Tibial artery (tissue), 4 donors: ENCODE results near the gene TMEM207.

Experiments used
- DNase-seq, 2 donors: peaks; one replicate each; pipeline ENCODE4 v3.0.0-alpha.2; 2019
- H3K27ac ChIP-seq, 2 donors: fragments of 200-600 bp; sonication (generic) in 1 of 2; 1 replicate in 1 of 2; 2 replicates in 1 of 2; pipeline ENCODE4 v1.5.1; 2018 to 2019; ENCODE audit warnings: mild to moderate bottlenecking in 1 of 2
- H3K27me3 ChIP-seq, 2 donors: fragments of 200-600 bp; sonication (generic) in 1 of 2; one replicate each; pipeline versions ENCODE4 v1.5.1 to v1.6.0; 2016 to 2019
- H3K36me3 ChIP-seq, 3 donors: fragments of 200-600 bp; sonication (generic) in 2 of 3; one replicate each; pipeline ENCODE4 v1.5.1; 2016 to 2019; ENCODE audit warnings: mild to moderate bottlenecking in 2 of 3
- H3K4me1 ChIP-seq, 4 donors: fragments of 200-600 bp; sonication (generic) in 2 of 4; 1 replicate in 3 of 4; 2 replicates in 1 of 4; pipeline ENCODE4 v1.5.1; 2016 to 2019
- H3K4me3 ChIP-seq, 2 donors: fragments of 200-600 bp; sonication (generic) in 1 of 2; 1 replicate in 1 of 2; 2 replicates in 1 of 2; pipeline ENCODE4 v1.5.1; 2018 to 2019; ENCODE audit warnings: mild to moderate bottlenecking in 2 of 2
- H3K9me3 ChIP-seq, 3 donors: fragments of 200-600 bp; sonication (generic) in 1 of 3; one replicate each; pipeline ENCODE4 v1.5.1; 2016 to 2019
- intact Hi-C: fragments of 100-400 bp; cut with DNase I; formaldehyde crosslinking; loops from one replicate; pipeline ENCODE4 v1.15.0; 2023; ENCODE audit warnings: low total_unique reads
- TF ChIP-seq, protein P1 (sequence below), 2 experiments: fragments of 200-600 bp in 1 of 2; fragments of 450-650 bp in 1 of 2; IDR thresholded peaks; one replicate each; pipeline ENCODE4 v1.5.1; 2017 to 2019; ENCODE audit warnings: antibody characterized with exemption in 2 of 2, mild to moderate bottlenecking in 1 of 2, moderate library complexity in 1 of 2

The TMEM207 gene

DNA sequence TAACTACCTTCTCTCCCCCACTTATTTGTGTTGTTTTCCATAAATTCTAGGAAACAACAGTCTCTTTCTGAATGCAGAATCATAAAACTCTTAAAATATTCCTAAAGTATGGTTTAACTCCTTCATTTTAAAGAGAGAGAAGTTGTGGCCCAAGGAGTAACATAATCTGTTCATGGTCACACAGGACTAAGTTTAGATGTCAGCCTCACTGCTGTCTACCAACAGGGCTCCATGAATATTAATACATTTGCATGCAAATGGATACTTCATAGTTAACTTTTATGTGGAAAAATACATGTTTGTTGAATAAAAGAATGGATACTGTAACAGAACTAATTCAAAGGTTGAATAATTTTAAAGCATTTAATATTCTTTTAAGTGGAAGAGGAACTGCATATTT, 45.7 kb upstream of the TMEM207 start:
- Histone ChIP-seq H3K9me3 (no peaks in the 10 kb centered on the region), H3K4me1 (no peaks in the 10 kb centered on the region), H3K27me3 (no peaks in the 10 kb centered on the region), H3K4me3 (no peak overlapping the region), H3K36me3 (no peaks in the 10 kb centered on the region), H3K27ac (no peak overlapping the region)
- TF ChIP-seq, protein P1, sequence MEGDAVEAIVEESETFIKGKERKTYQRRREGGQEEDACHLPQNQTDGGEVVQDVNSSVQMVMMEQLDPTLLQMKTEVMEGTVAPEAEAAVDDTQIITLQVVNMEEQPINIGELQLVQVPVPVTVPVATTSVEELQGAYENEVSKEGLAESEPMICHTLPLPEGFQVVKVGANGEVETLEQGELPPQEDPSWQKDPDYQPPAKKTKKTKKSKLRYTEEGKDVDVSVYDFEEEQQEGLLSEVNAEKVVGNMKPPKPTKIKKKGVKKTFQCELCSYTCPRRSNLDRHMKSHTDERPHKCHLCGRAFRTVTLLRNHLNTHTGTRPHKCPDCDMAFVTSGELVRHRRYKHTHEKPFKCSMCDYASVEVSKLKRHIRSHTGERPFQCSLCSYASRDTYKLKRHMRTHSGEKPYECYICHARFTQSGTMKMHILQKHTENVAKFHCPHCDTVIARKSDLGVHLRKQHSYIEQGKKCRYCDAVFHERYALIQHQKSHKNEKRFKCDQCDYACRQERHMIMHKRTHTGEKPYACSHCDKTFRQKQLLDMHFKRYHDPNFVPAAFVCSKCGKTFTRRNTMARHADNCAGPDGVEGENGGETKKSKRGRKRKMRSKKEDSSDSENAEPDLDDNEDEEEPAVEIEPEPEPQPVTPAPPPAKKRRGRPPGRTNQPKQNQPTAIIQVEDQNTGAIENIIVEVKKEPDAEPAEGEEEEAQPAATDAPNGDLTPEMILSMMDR (IDR thresholded peaks at IDR 0.05): no peak
- intact Hi-C loops: no loop called here
- no peak for DNase-seq

DNA sequence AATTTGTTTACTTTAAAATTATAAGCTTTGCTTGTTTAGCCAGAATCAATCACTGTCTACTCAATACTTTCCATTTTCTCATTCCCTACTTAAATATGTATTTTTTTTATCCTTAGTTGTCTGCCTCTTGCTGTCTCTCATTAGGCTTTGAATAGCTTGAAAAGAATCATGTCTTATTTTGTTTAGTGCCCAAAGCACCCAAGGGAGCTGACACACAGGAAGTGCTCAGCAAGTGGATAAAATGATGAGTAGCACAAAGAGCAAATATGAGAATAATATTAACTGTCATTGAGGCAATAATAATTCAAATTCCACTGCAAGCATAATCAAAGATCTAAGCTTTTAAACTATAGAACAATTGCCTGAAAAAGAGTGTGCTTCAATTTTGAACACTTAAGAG, 45.2 kb upstream of the TMEM207 start:
- TF ChIP-seq, protein P1 (IDR thresholded peaks at IDR 0.05): no peak
- no peak for DNase-seq
- Histone ChIP-seq H3K9me3 (no peaks in the 10 kb centered on the region), H3K36me3 (no peaks in the 10 kb centered on the region), H3K4me1 (no peaks in the 10 kb centered on the region), H3K4me3 (no peak overlapping the region), H3K27ac (no peak overlapping the region), H3K27me3 (no peaks in the 10 kb centered on the region)
- intact Hi-C loops: no loop called here

DNA sequence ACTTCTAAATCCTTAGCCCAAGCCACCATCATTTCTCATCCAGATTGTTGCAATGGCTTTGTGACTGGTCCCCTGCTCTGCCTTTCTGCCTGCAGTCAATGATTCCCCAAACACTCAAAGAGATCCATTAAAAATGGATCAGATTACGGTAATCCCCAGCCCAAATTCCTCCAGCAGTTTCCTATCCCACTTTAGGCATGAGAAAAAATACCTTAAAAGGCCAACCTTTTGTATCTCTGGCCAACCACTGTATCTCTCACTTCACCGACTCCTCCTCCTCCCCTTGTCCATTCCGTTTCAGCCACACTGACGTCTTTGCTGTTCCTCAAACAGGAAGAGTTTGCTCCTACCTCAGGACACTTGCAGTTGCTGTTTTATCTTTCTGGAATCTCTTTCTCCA, 43.3 kb upstream of the TMEM207 start:
- Histone ChIP-seq H3K27ac (no peak overlapping the region), H3K9me3 (no peaks in the 10 kb centered on the region)
- intact Hi-C loops: no loop called here

GRCh38 chr3:190492129-190492528, 42.4 kb upstream of the TMEM207 start:
- TF ChIP-seq, protein P1 (IDR thresholded peaks at IDR 0.05): no peak
- intact Hi-C loops: no loop called here
- no peak overlapping the region for H3K27ac ChIP-seq

More for the DNA sequence above, 43.3 kb upstream of the TMEM207 start:
- Histone ChIP-seq H3K4me3 (no peak overlapping the region), H3K4me1 (no peaks in the 10 kb centered on the region), H3K27me3 (peaks cover 0 to 6% of the 10 kb centered on the region in 2 donors), H3K36me3 (no peaks in the 10 kb centered on the region)
- no peak for DNase-seq
- TF ChIP-seq, protein P1 (IDR thresholded peaks at IDR 0.05): no peak

GRCh38 chr3:190491533-190492054, 41.9 kb upstream of the TMEM207 start:
- Histone ChIP-seq H3K4me1 (no peaks in the 10 kb centered on the region), H3K27me3 (peaks cover 0 to 9% of the 10 kb centered on the region in 2 donors), H3K4me3 (no peak overlapping the region), H3K36me3 (no peaks in the 10 kb centered on the region), H3K9me3 (no peaks in the 10 kb centered on the region), H3K27ac (no peak overlapping the region)
- no peak for DNase-seq
- intact Hi-C loops: no loop called here
- TF ChIP-seq, protein P1 (IDR thresholded peaks at IDR 0.05): no peak

More at GRCh38 chr3:190492129-190492528, 42.4 kb upstream of the TMEM207 start:
- Histone ChIP-seq H3K27me3 (peaks cover 0 to 9% of the 10 kb centered on the region in 2 donors), H3K9me3 (no peaks in the 10 kb centered on the region), H3K4me3 (no peak overlapping the region), H3K36me3 (no peaks in the 10 kb centered on the region), H3K4me1 (no peaks in the 10 kb centered on the region)
- no peak for DNase-seq
